K562 (cell line): ENCODE data around the gene FNBP1. TPM values are rescaled to one million over a fixed set of nuclear protein-coding genes. Genes with fewer than 3 reads are reported as not detected.

Source experiments
- ATF2 ChIP-seq: sonication (generic); formaldehyde crosslinking; IDR thresholded peaks from 2 replicates; pipeline ENCODE4 v1.8.1; 2022; ENCODE audit warnings: missing genetic modification reagents
- BMI1 ChIP-seq: fragments of 150-350 bp; IDR thresholded peaks from 2 replicates; pipeline ENCODE4 v1.6.1; 2014; ENCODE audit warnings: low read length
- DACH1 ChIP-seq: fragments of 450-650 bp; IDR thresholded peaks from 2 replicates; pipeline ENCODE4 v1.6.1; 2018; ENCODE audit not compliant: partially characterized antibody
- FOXP4 ChIP-seq: sonication (generic); formaldehyde crosslinking; IDR thresholded peaks from 2 replicates; pipeline ENCODE4 v1.8.0; 2022; ENCODE audit warnings: mild to moderate bottlenecking, missing genetic modification reagents, borderline replicate concordance
- GTF2B ChIP-seq: IDR thresholded peaks from 2 replicates; pipeline ENCODE4 v1.6.1; 2011; ENCODE audit not compliant: insufficient read length; ENCODE audit errors: extremely low read depth
- HLTF ChIP-seq: fragments of 450-650 bp; IDR thresholded peaks from 2 replicates; pipeline ENCODE4 v1.6.1; 2016
- HOMEZ ChIP-seq: fragments of 250-450 bp; sonication (Bioruptor Pico); IDR thresholded peaks from 2 replicates; pipeline ENCODE4 v1.4.0; 2020; ENCODE audit warnings: mild to moderate bottlenecking, moderate library complexity
- IRF9 ChIP-seq: fragments of 450-650 bp; IDR thresholded peaks from 2 replicates; pipeline ENCODE4 v1.6.1; 2016; ENCODE audit warnings: missing biosample characterization, missing genetic modification characterization
- KAT7 ChIP-seq: sonication (generic); formaldehyde crosslinking; IDR thresholded peaks from 2 replicates; pipeline ENCODE4 v1.8.0; 2022; ENCODE audit warnings: missing genetic modification reagents, mild to moderate bottlenecking, borderline replicate concordance
- MTA1 ChIP-seq: fragments of 450-650 bp; IDR thresholded peaks from 2 replicates; pipeline ENCODE4 v1.6.1; 2017; ENCODE audit warnings: borderline replicate concordance
- MTA2 ChIP-seq: fragments of 450-650 bp; IDR thresholded peaks from 2 replicates; pipeline ENCODE4 v1.6.1; 2016; ENCODE audit warnings: low read depth
- MXD1 ChIP-seq: fragments of 250-450 bp; sonication (Bioruptor Pico); IDR thresholded peaks from 2 replicates; pipeline ENCODE4 v1.8.0; 2021; ENCODE audit warnings: borderline replicate concordance, mild to moderate bottlenecking, moderate library complexity; ENCODE audit not compliant: poor library complexity, severe bottlenecking
- NFYB ChIP-seq: IDR thresholded peaks from 2 replicates; pipeline ENCODE4 v1.6.1; 2011; ENCODE audit warnings: mild to moderate bottlenecking, moderate library complexity; ENCODE audit not compliant: insufficient read length; ENCODE audit errors: extremely low read depth
- POLR2AphosphoS5 ChIP-seq: IDR thresholded peaks from 2 replicates; pipeline ENCODE4 v1.6.1; 2011; ENCODE audit warnings: mild to moderate bottlenecking, low read depth, low read length, moderate library complexity; ENCODE audit not compliant: control insufficient read depth, insufficient read depth
- SNIP1 ChIP-seq: fragments of 450-650 bp; IDR thresholded peaks from 2 replicates; pipeline ENCODE4 v1.7.1; 2017; ENCODE audit warnings: low read depth, mild to moderate bottlenecking
- TCFL5 ChIP-seq: fragments of 250-450 bp; sonication (Bioruptor Pico); conservative IDR thresholded peaks from 2 replicates; pipeline ENCODE4 v1.6.1; 2021; ENCODE audit warnings: mild to moderate bottlenecking, moderate library complexity, matching md5 sums
- ZBED1 ChIP-seq: IDR thresholded peaks from 2 replicates; pipeline ENCODE4 v1.6.1; 2014
- ZBTB1 ChIP-seq: sonication (generic); formaldehyde crosslinking; IDR thresholded peaks from 2 replicates; pipeline ENCODE4 v1.8.1; 2023; ENCODE audit warnings: missing genetic modification reagents, low read depth, mild to moderate bottlenecking, borderline replicate concordance
- ZNF134 ChIP-seq: fragments of 250-450 bp; sonication (Bioruptor Pico); conservative IDR thresholded peaks from 2 replicates; pipeline ENCODE4 v1.4.0; 2020
- ZNF707 ChIP-seq: fragments of 250-450 bp; sonication (Bioruptor Pico); conservative IDR thresholded peaks from 2 replicates; pipeline ENCODE4 v1.8.0; 2022; ENCODE audit warnings: inconsistent platforms, mild to moderate bottlenecking, moderate library complexity
- polyA plus RNA-seq, 8 experiments: library from polyadenylated mRNA; depleted of rRNA in 4 of 8; stranded (reverse) in 5 of 8; unstranded in 3 of 8; fragments of >200 nt; fragmentation: Nextera tagmentation in 2 of 8; fragmentation: Illumina TruSeq in 1 of 8; extraction: Ambion mirVana in 2 of 8; extraction: Trizol in 1 of 8; gene quantifications; 2 replicates each; pipeline versions ENCODE4 v1.2.1 to v1.2.3, GENCODE V29; 2011 to 2014; ENCODE audit warnings: inconsistent platforms in 1 of 8, missing spikeins in 1 of 8
- total RNA-seq, 7 experiments: library from RNA; depleted of rRNA in 6 of 7; stranded (reverse); fragments of >200 nt in 6 of 7; fragmentation: Illumina TruSeq in 2 of 7; extraction: Trizol in 2 of 7; gene quantifications; 2 replicates each; pipeline versions ENCODE4 v1.2.1 to v1.2.3, GENCODE V29; 2011 to 2021; ENCODE audit warnings: low replicate concordance in 1 of 7

Gene FNBP1
- total and polyA plus RNA-seq, 9 of the 15 experiments (the other 6 are each of a cell fraction or from before 2014, with no cell fraction given) = 1.8 to 14.9 (median 7.6) TPM

- TF ChIP-seq HOMEZ (CRISPR knock-in tag) (no peak), ATF2 (CRISPR knock-in tag) (no peak), POLR2AphosphoS5 (peak; percentile 100), ZNF134 (CRISPR knock-in tag) (peak; percentile 64; the same call in 1 of the 2 replicates), MXD1 (CRISPR knock-in tag) (no peak), MTA1 (peak; percentile 95), KAT7 (CRISPR knock-in tag) (peak; percentile 91; the same call in 1 of the 2 replicates), SNIP1 (no peak), MTA2 (no peak), DACH1 (no peak), GTF2B (no peak), ZBTB1 (CRISPR knock-in tag) (peak; percentile 84; the same call in 1 of the 2 replicates), BMI1 (no peak), TCFL5 (CRISPR knock-in tag) (no peak; the same call in none of the 2 replicates), FOXP4 (CRISPR knock-in tag) (peak; percentile 96), IRF9 (tag) (peak; percentile 65; the same call in 1 of the 2 replicates), HLTF (peak; percentile 98), NFYB (no peak), ZNF707 (CRISPR knock-in tag) (peak; percentile 71), ZBED1 (no peak)
These were observed 179.8 kb downstream of the FNBP1 start (continued) for GRCh38 chr9:129863059-129863690.
